HG02840 (cell line): ENCODE measurements around the gene TATDN2.

Source experiments
- ATAC-seq: cut with Tn5 transposase; IDR thresholded peaks from one replicate; pipeline ENCODE4 v1.9.1; 2021; ENCODE audit warnings: mild to moderate bottlenecking, moderate library complexity, moderate number of reproducible peaks; ENCODE audit not compliant: unreplicated experiment, low FRiP score

The TATDN2 gene, protein sequence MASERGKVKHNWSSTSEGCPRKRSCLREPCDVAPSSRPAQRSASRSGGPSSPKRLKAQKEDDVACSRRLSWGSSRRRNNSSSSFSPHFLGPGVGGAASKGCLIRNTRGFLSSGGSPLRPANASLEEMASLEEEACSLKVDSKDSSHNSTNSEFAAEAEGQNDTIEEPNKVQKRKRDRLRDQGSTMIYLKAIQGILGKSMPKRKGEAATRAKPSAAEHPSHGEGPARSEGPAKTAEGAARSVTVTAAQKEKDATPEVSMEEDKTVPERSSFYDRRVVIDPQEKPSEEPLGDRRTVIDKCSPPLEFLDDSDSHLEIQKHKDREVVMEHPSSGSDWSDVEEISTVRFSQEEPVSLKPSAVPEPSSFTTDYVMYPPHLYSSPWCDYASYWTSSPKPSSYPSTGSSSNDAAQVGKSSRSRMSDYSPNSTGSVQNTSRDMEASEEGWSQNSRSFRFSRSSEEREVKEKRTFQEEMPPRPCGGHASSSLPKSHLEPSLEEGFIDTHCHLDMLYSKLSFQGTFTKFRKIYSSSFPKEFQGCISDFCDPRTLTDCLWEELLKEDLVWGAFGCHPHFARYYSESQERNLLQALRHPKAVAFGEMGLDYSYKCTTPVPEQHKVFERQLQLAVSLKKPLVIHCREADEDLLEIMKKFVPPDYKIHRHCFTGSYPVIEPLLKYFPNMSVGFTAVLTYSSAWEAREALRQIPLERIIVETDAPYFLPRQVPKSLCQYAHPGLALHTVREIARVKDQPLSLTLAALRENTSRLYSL

DNA sequence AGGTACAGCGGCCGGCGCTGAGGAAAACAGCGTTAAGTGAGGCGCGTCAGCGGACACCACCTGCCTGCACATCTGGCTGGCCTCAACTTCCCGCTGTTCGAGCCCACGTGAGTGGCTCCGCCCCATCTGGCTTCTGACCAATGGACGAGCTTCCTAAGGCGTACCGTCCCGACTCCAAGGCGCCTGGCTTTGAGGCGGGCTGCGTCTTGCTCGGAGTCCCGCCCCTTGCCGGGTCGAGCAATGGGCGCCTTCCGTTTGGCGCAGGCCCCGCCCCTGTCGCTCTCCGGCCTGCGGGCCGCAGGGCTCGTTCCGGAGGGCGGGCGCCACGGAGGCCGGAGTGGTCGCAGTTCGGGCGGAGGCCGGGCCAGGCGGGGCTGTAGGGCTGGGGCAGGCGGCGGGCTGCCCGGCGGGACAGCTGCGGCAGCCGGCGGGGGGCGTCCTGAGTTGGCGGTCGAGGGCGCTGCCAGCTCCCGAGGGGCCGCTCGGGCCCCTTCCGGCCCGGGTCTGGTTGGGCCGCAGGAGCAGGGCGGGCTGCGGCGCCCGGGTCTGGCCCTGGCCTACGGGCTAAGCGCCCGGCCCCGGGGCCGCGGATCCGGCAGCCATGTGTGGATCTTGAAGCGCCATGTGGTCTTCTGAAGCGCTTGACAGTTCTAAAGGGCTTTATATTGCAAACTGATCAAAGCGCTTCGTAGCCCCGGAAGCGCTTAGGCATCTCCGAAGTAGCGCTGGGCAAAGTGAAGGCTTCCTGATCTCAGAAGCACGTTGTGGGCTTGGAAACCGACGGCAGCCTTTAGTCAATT is at the start of gene TATDN2:
TATDN2 (plus strand) TSS at position 276 of the 800 bp plus-strand sequence. CDS start 742 bp downstream, outside the sequence.
- peak; percentile 96 for ATAC-seq

DNA sequence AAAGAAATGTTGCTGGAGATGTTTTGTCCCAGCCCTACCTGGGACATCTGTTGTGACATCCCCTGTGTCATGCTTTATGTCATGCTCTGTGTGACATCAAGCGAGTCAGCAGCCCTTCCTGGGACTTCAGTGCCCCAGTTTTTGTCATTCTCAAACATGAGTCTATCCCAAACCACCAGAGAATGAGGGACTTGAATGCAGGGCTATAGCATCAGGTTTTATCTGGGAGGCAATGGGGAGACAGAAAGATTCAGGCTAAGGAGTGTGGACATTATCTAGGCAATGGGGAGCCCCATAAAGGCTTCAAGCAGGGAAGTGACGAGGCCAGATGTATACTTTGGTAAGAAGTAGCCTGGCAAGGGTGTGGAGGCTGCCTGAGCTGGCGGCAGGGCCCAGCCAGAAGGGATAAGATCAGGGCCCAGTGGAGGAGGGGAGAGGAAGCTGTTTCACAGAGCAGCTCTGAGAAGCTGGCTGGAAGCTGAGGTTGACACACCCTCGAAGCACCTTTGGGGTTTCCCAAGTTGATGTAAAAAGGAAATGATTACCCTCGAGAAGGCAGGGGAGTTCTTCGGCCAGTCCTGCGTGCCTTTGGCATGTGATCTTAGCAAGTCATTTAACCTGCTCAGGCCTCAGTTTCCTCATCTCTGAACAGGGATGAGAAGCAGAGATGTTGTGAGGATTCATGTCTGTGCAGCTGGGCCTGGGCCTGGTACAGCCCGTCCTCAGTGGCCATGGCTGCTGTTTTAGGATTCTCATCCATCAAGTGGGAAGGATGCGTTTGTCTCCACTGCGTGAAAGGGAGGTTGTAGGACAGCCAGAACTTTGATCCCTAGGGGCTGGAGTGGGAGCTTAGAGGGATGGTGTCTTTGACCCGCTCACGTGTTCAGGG is 49.3 kb upstream of the TATDN2 start:
- ATAC-seq = peak; percentile 66

DNA sequence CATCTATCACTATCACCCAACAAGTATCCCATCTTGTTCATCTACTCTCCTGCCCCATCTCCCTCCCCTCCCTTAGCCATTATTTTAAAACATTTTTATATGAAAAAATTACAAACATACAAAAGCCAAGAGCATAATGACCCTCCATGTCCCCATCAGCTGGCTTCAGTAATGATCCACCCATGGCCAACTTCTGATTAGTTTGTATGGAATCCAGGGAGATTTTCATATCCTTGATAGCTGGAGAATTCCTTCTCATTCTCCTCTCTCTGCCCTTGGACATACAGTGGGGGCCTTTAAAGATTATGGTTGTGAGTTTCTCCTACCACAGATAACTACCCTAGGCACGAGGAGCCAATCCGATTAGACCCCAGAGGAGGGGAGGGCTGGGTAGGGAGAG is 43.3 kb upstream of the TATDN2 start:
- no peak for ATAC-seq

DNA sequence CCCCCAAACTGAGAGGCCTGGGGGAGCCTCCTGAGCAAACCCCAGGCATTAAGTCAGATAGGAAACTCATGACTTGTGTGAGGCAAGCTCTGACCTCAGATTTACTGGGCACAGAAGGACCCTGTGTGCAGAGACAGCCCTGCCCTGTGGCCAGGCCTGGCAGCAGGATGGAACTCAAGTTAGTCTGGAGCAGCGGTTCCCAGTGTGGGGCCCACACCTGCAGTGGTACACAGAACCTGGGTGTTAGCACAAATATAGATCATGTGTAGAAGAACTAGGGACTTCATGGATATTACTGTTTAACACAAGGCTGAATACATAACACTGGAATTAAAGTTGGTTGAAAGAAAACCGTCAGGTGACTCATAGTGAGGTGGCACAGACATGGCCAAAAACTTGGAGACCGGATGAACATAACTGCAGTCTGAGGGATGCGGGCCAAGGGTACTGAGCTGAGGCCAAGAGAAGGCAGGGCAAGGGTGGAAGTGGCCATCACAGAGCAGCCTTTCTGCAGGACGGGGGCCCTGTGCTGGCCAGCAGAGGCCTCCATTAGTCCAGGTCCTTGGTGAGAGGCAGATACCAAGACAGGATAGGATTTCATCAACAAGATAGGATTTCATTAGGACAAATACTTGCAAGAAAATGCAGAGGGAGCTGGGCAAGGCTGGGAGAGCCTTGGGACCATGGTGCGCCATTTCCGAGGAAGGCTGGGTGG is 42.7 kb upstream of the TATDN2 start:
- ATAC-seq = no peak

DNA sequence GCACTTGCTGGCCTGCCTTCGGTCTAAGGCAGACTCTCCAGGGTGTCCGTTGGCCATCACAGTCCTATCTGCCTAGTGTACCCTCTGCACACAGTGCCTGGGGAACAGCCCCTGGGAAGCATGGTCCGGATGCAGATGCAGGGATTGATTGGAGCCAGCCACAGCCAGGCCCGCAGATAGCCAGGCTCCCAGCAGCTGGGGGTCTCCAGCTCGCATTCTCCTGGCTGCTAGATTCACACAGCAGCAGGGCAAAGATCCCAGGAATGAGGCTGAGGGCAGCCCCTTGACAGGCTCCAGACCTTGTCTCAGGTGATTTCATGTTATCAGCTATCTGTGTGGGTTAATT is 42.1 kb upstream of the TATDN2 start:
- ATAC-seq = no peak

DNA sequence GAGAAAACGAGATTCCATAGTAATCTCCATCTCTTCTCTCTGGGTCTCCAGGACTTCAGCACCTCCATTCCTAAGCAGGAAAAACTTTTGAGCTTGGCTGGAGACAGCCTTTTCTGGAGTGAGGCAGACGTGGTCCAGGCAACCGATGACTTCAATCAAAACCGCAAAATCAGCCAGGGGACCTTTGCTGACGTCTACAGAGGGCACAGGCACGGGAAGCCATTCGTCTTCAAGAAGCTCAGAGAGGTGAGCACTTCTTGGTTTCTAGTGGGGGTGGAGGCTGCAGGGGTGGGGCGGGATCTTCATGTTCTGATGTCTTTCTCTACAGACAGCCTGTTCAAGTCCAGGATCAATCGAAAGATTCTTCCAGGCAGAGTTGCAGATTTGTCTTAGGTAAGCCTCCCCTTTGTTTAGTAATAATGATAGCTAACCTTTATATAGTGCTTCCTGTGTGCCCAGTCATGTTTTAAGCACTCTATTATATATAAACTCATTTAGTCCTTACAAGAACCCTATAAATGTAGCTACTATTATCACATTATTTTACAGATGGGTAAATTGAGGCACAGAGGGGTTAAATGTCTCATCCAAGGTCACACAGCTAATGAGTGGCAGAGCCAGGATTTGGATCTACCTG is 35.0 kb upstream of the TATDN2 start:
- no peak for ATAC-seq

DNA sequence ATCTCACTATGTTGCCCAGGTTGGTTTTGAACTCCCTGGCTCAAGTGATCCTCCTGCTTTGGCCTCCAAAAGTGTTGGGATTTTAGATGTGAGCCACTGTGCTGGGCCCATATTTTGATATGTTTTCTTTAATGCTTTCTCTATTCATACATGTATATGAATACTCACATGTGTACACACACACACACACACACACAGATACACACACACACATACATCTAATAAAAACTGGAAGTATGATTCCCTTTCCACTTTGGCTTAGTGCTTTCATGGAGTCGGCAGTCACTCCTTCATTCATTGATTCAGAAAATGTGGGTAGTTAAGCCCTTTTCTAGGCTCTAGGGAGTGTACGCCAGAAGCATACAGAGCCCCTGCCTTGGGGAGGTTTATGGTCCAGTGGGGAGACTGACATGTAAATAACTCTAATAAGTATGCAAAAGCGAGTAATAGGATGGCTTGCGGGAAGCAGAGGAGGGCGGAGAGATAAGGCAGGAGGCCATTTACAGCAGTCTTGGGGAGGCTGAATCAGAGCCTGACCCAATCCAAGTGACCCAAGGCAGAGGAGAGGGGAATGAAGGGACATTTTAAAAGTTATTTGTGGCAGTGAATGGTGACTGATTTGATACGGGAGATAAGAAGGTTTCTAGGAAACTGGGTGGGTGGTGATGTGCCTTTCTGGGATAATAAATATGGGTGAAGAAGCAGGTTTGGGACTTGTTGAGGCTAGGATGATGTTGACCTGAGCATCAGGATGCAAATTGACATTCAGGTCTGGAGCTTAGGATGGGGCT is 32.5 kb upstream of the TATDN2 start:
- no peak for ATAC-seq

DNA sequence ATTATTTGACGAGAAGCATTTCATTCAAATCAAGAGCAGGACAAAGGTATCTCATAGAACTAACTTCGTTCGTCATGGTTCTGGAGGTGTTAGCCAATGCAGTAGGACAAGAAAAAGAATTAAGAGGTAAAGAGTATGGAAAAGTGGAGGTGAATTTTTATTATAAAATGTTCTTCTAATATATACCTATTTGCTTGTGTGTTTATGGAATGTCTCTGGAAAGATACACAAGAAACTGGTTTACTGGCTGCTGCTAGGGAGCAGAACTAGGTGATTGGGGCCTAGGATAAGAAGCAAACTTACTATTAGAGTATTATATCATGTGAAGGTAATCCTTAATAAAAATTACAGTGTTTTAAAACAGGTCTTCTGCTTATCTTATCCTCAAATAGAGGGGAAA is 30.9 kb upstream of the TATDN2 start:
- no peak for ATAC-seq

DNA sequence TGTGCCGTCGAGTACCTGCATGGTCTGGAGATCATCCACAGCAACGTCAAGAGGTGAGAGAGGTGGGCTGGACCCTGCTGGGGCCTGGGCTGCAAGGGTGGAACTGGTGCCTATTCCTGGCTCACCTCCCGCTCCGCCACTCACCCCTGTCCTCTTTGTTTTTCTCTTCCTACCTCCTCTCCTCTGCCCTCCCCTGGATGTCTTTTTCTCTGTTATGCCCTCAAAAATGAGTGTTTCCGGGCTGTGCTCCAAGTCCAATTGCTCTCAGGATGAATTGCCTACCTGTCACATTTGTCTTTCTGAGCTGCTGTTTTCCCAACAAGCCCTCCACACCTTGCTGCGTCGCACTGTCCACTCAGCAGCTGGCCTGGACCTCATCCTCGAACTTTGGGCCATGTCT is 28.5 kb upstream of the TATDN2 start:
- ATAC-seq = no peak

DNA sequence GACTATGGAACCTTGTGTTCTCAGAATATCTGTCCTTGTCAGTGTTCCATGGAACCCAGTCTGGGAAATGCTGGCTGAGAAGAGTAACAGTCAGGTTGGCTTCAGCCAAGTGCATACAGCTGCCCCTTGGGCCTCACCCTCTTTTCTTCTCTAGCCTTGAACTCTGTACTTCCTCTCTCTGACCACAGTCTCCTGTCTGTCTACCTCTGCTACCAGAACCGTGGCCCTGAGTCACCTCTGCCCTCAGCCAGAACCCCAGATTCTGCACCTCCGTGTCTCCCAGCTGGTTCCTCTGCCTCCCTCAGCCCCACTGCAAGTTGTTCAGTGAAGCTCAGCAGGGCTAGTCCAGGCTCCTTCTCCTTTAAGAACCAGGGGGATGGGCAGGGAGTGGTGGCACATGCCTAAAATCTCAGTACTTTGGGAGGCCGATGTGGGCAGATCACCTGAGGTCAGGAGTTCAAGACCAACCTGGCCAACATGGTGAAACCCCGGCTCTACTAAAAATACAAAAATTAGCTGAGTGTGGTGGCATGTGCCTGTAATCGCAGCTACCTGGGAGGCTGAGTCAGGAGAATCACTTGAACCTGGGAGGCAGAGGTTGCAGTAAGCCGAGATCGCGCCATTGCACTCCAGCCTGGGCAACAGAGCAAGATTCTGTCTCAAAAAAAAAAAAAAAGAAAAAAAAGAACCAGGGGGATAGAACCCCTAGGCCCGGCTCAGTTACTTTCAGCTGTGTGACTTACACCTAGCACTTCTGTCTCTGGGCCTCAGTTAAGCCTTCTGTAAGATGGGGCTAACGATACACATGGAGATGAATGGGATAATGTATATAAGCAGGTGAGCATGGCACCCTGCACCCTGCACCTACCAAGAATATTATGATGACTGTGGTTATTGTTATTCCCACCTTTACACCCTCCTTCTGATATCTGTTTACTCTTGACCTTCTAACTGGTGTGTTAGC is 24.3 kb upstream of the TATDN2 start:
- ATAC-seq = peak; percentile 55

DNA sequence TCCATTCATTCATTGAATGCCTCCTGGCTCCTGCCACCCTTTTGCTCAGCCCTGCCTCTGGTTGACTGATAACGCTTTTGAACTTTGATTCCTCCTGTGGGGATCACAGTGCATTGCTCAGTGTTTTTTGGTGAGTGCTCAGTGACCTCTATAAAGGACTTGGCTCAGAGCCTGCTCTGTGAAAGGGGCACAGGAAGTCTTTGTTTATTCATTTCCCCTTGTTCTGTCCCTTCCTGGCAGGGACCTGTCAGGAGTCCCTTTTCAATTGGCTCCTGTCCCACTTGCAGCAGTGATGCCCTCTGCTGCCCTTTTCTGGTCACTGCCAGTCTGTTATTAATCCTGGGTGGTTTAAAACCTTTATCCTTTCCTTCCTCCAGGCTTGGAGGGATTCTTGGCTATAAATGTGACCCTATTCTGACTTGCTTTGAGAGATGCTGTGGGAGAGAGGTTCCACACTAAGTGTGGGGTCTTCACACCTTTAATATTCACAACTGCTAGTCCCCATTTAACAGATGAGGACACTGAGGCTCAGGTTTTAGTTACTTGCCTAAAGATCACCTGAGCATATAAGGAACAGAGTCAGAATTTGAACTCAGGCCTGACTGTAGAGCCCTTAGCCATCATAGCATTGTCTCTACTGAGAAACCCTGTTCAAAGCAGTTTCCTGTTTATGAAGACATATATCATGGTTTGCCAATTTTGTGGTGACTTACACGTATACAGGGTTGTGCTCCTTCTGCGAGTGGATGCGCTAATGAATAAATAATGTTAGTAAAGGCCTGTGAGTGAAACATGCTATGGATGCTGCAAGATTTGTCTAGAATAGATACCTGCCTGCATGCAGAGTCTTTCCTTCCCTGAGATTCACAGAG is 23.2 kb upstream of the TATDN2 start:
- no peak for ATAC-seq

DNA sequence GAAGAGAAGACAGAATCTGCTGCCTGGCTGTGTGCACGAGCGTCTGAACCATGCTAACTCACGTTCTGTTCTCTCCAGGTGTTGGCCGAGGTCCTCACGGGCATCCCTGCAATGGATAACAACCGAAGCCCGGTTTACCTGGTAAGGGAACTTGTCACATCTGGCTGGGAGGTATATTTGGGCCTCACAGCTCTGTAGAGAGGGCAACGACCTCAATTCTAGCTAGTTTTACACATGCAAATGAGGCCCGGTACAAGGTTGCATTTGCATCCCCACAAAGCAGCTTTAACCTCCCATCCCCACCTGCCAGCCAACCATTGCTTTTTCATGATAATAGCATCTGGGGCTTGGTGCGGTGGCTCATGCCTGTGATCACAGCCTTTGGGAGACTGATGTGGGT is 22.0 kb upstream of the TATDN2 start:
- ATAC-seq = no peak

DNA sequence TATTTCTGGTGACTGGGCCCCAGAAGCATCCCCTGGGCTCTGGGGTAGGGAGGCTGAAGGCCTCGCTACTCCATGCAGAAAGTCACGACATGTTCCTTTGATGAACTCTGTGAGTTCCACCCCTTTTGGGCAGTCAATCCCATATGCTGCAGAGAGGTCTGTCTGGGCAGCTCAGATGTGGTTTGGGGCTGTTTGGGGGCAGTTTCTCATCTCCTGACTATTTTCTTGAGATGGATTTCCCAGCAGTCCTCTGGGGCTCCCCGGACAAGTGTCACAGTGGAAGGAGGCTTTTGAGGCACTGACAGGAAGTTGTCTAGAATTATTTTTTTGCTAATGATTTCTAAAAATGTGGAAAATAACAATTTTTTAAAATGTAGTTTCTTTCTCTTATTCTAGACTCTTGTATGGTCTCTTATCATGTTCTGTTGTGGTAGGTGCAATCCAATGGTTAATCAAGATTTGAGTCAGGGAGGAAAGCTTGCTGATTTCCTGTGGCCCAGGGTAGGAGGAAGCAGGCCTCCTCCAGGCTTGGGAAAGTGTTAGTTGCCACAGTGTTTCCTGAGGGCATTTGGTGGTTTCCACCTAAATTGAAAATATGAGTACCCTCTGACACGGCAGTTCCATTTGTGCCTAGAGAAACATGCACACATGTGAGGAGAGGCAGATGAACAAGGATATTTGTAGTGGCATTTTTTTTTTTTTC is 19.9 kb upstream of the TATDN2 start:
- no peak for ATAC-seq

DNA sequence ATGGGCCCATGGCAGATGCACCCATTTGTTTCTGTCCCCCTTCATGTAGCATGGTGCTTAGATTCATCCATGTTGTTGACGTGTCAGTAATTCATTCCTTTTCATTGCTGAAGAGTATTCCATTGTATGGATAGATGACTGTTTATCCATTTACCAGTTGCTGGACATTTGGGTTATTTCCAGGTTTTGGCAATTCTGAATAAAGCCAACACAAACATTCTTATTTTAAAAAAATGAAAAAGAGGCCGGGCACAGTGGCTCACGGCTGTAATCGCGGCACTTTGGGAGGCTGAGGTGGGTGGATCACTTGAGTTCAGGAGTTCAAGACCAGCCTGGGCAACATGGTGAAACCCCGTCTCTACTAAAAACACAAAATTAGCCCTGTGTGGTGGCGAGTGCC is 18.7 kb upstream of the TATDN2 start:
- no peak for ATAC-seq

DNA sequence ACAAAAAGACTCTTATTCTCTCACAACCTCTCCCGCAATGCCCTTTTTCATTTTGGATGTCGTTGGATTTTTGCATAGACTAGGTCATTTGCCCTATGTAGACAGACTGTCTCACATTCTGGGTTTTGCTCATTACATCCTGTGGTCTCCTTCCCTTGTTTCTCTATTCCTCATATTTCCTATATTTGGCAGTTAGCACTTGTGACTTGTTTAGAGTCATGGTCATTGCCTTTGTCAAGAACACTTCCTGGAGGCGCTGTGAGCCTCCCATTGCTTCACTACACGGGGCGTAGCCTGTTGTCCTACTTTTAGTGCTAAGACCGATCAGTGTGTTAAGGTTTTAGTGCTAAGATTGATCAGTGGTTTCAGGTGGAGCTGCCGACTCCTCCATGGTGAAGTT is 16.1 kb upstream of the TATDN2 start:
- ATAC-seq = no peak

DNA sequence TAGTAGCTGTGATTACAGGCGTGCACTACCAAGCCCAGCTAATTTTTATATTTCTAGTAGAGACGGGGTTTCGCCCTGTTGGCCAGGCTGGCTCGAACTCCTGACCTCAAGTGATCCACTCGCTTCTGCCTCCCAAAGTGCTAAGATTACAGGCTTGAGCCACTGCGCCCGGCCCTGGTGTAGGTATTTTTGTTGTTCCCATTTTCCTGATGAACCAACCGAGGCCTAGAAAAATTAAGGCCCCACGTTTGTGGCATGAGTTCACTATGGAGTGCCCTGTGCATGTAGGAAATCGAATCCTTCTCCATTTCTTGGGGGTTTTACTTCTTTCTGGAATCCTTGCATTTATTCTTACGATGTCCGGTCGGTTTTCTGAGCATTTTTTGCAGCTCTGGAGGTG is 14.3 kb upstream of the TATDN2 start:
- no peak for ATAC-seq
